Measurements from ENCODE around the gene PDCD2. TPM values are rescaled to one million over a fixed set of nuclear protein-coding genes. Genes with fewer than 3 reads are reported as not detected.
A peak's percentile ranks its signal among the peaks of the same experiment; 100 is the strongest.

Gene PDCD2
- total and polyA plus RNA-seq, 4 donors: 36.5 to 65.4 (median 46.9) TPM

DNA sequence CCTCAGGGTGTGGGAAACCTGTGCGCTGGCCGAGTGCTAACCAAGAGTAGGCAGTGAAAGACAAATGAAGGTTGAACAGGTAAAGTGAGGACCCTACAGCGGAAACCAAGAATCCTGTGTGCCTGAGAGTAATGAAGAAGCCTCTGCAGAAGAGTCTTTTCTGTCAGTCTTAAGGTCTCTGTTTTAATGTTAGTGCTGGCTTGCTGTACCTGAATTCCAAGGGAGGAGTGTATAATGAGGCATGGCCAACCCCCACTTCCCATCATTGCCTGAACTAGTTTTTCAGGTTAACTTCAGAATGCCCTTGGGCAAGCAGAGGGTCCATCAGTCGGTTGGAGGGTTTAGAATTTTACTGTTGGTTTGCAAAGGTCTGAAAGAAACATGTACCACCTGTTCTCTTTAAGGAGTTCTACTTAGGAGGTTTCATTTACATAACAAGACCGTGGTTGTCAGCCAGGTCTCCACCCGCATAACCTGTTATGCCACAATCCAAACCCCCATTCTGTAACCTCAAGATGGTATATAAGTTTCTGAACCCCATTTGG, 589 bp upstream of the PDCD2 start:
- ATAC-seq (ENCODE audit: low FRiP score) (no peak), DNase-seq (no peak)
- no peaks in the 10 kb centered on the region for H3K27me3 ChIP-seq (ENCODE audit: control insufficient read depth in 1 of 2, insufficient read depth in 2 of 2, low read length in 1 of 2)
- H3K4me3 ChIP-seq (ENCODE audit: low read length in 2 of 2): peak overlapping the region; percentile 44 to 65
- H3K27ac ChIP-seq (ENCODE audit: low read depth in 1 of 2, low read length in 2 of 2): peak overlapping the region; percentile 3 to 81
- WGBS, 2 donors: 5 to 8% methylated on average over 6 of the region's 6 CpGs
- no peaks in the 10 kb centered on the region for H3K9me3 ChIP-seq (ENCODE audit: control insufficient read depth, low read length)
- H3K4me1 ChIP-seq (ENCODE audit: control insufficient read depth in 1 of 2, insufficient read depth in 2 of 2, low read length in 2 of 2): no peaks in the 10 kb centered on the region
- intact Hi-C loops (cut with DNase I): loop anchor here in 1 of 2 donors (1.0 kb wide), 1 partner anchor 32 kb away; the partner anchor contains the start of gene PSMB1
- H3K36me3 ChIP-seq (ENCODE audit: control insufficient read depth in 1 of 2, insufficient read depth in 2 of 2, low read length in 1 of 2): peaks cover 0 to 7% of the 10 kb centered on the region in 2 donors

- no peaks in the 10 kb centered on the region for H3K4me1 ChIP-seq (ENCODE audit: control insufficient read depth in 1 of 2, insufficient read depth in 2 of 2, low read length in 2 of 2)
- WGBS, 2 donors: 0 to 1% methylated on average over 12 of the region's 12 CpGs
- H3K27me3 ChIP-seq (ENCODE audit: control insufficient read depth in 1 of 2, insufficient read depth in 2 of 2, low read length in 1 of 2): no peaks in the 10 kb centered on the region
- ATAC-seq (ENCODE audit: low FRiP score) (no peak), DNase-seq (no peak)
- intact Hi-C loops (cut with DNase I): loop anchor here in 1 of 2 donors (1.0 kb wide), 1 partner anchor 30 kb away; the partner anchor contains the start of gene PSMB1
- H3K4me3 ChIP-seq (ENCODE audit: low read length in 2 of 2): peak overlapping the region; percentile 22 to 70
- H3K27ac ChIP-seq (ENCODE audit: low read depth in 1 of 2, low read length in 2 of 2): peak overlapping the region in 1 of 2 donors; percentile 34
- no peaks in the 10 kb centered on the region for H3K9me3 ChIP-seq (ENCODE audit: control insufficient read depth, low read length)
- peaks cover 0 to 7% of the 10 kb centered on the region in 2 donors for H3K36me3 ChIP-seq (ENCODE audit: control insufficient read depth in 1 of 2, insufficient read depth in 2 of 2, low read length in 1 of 2)
Measured at GRCh38 chr6:170583756-170584180, 669 bp downstream of the PDCD2 start.

GRCh38 chr6:170578909-170579308, 5.5 kb downstream of the PDCD2 start:
- ATAC-seq (ENCODE audit: low FRiP score) (no peak), DNase-seq (no peak)
- no peaks in the 10 kb centered on the region for H3K4me1 ChIP-seq (ENCODE audit: control insufficient read depth in 1 of 2, insufficient read depth in 2 of 2, low read length in 2 of 2)
- no peaks in the 10 kb centered on the region for H3K9me3 ChIP-seq (ENCODE audit: control insufficient read depth, low read length)
- H3K27ac ChIP-seq (ENCODE audit: low read depth in 1 of 2, low read length in 2 of 2): no peak overlapping the region
- H3K4me3 ChIP-seq (ENCODE audit: low read length in 2 of 2): no peak overlapping the region
- H3K36me3 ChIP-seq (ENCODE audit: control insufficient read depth in 1 of 2, insufficient read depth in 2 of 2, low read length in 1 of 2): peaks cover 4 to 7% of the 10 kb centered on the region in 2 donors
- intact Hi-C loops (cut with DNase I): no loop called here
- H3K27me3 ChIP-seq (ENCODE audit: control insufficient read depth in 1 of 2, insufficient read depth in 2 of 2, low read length in 1 of 2): no peaks in the 10 kb centered on the region

GRCh38 chr6:170575250-170575649, 9.2 kb downstream of the PDCD2 start:
- Histone ChIP-seq H3K4me3 (ENCODE audit: low read length in 2 of 2) (no peak overlapping the region), H3K9me3 (ENCODE audit: control insufficient read depth, low read length) (no peaks in the 10 kb centered on the region), H3K27ac (ENCODE audit: low read depth in 1 of 2, low read length in 2 of 2) (no peak overlapping the region), H3K4me1 (ENCODE audit: control insufficient read depth in 1 of 2, insufficient read depth in 2 of 2, low read length in 2 of 2) (no peaks in the 10 kb centered on the region), H3K36me3 (ENCODE audit: control insufficient read depth in 1 of 2, insufficient read depth in 2 of 2, low read length in 1 of 2) (peaks cover 0 to 4% of the 10 kb centered on the region in 2 donors), H3K27me3 (ENCODE audit: control insufficient read depth in 1 of 2, insufficient read depth in 2 of 2, low read length in 1 of 2) (no peaks in the 10 kb centered on the region)
- ATAC-seq (ENCODE audit: low FRiP score): no peak
- 81 to 83% methylated on average over 1 of the region's 1 CpG for WGBS, 2 donors
- no peak for DNase-seq
- intact Hi-C loops (cut with DNase I): no loop called here

DNA sequence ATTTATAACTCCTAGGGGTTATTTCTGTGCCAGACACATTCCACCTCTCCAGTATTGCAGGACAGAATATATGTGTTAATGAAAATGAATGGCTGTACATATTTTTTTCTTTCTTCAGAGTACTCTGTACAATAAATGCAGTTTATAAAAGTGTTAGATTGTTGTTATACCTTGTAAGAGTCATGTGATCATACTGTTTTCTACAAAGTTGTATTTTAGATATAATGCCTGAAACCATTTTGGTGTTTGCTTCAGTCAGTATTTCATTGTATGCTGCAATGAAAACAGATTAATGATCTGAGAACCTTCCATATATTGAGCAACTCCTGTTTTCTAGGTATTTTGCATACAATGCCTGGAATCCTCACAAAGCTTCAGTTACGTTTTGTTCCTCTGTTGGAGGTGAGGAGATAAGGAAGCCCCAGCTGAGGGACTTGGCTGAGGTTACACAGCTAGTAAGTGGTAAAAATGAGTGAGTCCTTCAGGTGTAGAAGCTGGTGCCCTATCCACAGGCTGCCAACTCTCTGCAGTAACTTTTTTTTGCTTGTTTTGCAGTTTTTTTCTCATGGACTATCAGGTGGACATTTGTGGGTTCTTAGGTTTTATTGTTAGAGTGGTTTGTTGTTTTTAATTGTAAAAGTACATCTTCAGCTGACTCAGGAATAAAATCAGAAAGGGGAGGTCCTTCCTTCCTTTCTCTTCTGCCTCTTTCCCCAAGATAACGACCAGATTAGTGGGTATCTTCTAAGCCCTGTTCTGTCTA, 11.6 kb downstream of the PDCD2 start:
- 78 to 86% methylated on average over 2 of the region's 2 CpGs for WGBS, 2 donors
- ATAC-seq (ENCODE audit: low FRiP score): no peak
- H3K27me3 ChIP-seq (ENCODE audit: control insufficient read depth in 1 of 2, insufficient read depth in 2 of 2, low read length in 1 of 2): no peaks in the 10 kb centered on the region
- no peak overlapping the region for H3K4me3 ChIP-seq (ENCODE audit: low read length in 2 of 2)
- peaks cover 3 to 6% of the 10 kb centered on the region in 2 donors for H3K36me3 ChIP-seq (ENCODE audit: control insufficient read depth in 1 of 2, insufficient read depth in 2 of 2, low read length in 1 of 2)
- H3K9me3 ChIP-seq (ENCODE audit: control insufficient read depth, low read length): no peaks in the 10 kb centered on the region
- intact Hi-C loops (cut with DNase I): no loop called here
- H3K4me1 ChIP-seq (ENCODE audit: control insufficient read depth in 1 of 2, insufficient read depth in 2 of 2, low read length in 2 of 2): no peaks in the 10 kb centered on the region
- no peak for DNase-seq
- no peak overlapping the region for H3K27ac ChIP-seq (ENCODE audit: low read depth in 1 of 2, low read length in 2 of 2)

DNA sequence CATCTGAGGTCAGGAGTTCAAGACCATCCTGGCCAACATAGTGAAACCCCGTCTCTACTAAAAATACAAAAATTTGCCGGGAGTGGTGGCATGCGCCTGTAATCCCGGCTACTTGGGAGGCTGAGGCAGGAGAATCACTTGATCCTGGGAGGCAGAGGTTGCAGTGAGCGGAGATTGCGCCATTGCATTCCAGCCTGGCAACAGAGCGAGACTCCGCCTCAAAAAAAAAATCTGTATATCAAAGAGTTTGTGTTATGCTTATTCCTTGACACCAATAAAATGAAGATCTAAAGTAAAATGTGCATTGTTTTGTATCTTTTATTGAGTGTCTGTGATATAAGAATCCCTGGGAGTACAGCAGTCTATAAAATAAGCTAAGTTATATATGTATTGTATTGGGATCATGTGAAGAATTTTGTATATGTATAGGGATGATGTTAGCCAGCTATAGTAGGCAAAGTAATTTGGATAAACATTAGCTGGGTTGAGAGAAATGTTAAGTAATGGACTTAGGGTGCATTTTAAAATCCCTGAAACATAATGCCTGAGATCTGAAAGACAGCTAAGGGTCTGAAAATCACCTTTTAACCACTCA, 19.4 kb downstream of the PDCD2 start:
- no peaks in the 10 kb centered on the region for H3K4me1 ChIP-seq (ENCODE audit: control insufficient read depth in 1 of 2, insufficient read depth in 2 of 2, low read length in 2 of 2)
- no peaks in the 10 kb centered on the region for H3K9me3 ChIP-seq (ENCODE audit: control insufficient read depth, low read length)
- no peak for ATAC-seq (ENCODE audit: low FRiP score)
- H3K4me3 ChIP-seq (ENCODE audit: low read length in 2 of 2): no peak overlapping the region
- intact Hi-C loops (cut with DNase I): no loop called here
- H3K36me3 ChIP-seq (ENCODE audit: control insufficient read depth in 1 of 2, insufficient read depth in 2 of 2, low read length in 1 of 2): peaks cover 3 to 6% of the 10 kb centered on the region in 2 donors
- H3K27ac ChIP-seq (ENCODE audit: low read depth in 1 of 2, low read length in 2 of 2): no peak overlapping the region
- no peak for DNase-seq
- H3K27me3 ChIP-seq (ENCODE audit: control insufficient read depth in 1 of 2, insufficient read depth in 2 of 2, low read length in 1 of 2): no peaks in the 10 kb centered on the region
- WGBS, 2 donors: 96% methylated on average over 7 to 8 of the region's 8 CpGs

DNA sequence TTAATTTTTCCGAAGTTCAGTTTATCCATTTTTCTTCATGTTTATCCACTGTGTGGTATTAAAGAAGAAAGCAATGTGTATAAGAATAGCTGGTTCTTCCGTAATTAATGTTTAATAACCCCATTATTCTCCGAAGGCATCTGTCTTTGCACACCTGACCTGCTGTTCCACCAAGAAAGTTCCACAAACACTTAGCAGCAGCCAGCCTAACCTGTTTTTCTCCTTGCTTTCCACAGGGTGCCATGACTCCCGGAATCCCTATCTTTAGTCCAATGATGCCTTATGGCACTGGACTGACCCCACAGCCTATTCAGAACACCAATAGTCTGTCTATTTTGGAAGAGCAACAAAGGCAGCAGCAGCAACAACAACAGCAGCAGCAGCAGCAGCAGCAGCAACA, 22.9 kb downstream of the PDCD2 start:
- H3K27ac ChIP-seq (ENCODE audit: low read depth in 1 of 2, low read length in 2 of 2): no peak overlapping the region
- DNase-seq (no peak), ATAC-seq (ENCODE audit: low FRiP score) (no peak)
- H3K9me3 ChIP-seq (ENCODE audit: control insufficient read depth, low read length): no peaks in the 10 kb centered on the region
- H3K4me3 ChIP-seq (ENCODE audit: low read length in 2 of 2): no peak overlapping the region
- H3K27me3 ChIP-seq (ENCODE audit: control insufficient read depth in 1 of 2, insufficient read depth in 2 of 2, low read length in 1 of 2): no peaks in the 10 kb centered on the region
- no peaks in the 10 kb centered on the region for H3K4me1 ChIP-seq (ENCODE audit: control insufficient read depth in 1 of 2, insufficient read depth in 2 of 2, low read length in 2 of 2)
- peaks cover 0 to 4% of the 10 kb centered on the region in 2 donors for H3K36me3 ChIP-seq (ENCODE audit: control insufficient read depth in 1 of 2, insufficient read depth in 2 of 2, low read length in 1 of 2)
- WGBS, 2 donors: 94% methylated on average over 4 of the region's 4 CpGs
- intact Hi-C loops (cut with DNase I): no loop called here

DNA sequence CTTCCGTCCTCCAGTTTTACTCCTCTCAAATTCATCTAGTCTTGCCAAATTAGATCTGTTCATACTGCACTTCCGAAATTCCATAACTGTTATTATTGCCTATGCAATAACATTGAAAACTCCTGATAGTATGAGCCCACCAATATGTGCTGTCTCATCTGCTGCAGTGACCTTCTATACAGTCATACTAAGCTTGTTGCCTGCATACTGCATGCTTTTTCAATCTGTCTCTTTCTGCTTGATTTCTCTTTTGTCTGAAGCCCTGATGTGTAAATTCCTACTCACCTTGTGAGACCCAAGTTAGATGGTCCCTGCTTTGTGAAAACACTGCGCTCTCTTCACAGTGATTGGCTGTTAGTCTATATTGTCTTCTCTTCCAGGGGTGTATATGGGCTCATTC, 29.1 kb downstream of the PDCD2 start:
- Histone ChIP-seq H3K36me3 (ENCODE audit: control insufficient read depth in 1 of 2, insufficient read depth in 2 of 2, low read length in 1 of 2) (no peaks in the 10 kb centered on the region), H3K4me1 (ENCODE audit: control insufficient read depth in 1 of 2, insufficient read depth in 2 of 2, low read length in 2 of 2) (peaks cover 2 to 7% of the 10 kb centered on the region in 2 donors), H3K9me3 (ENCODE audit: control insufficient read depth, low read length) (no peaks in the 10 kb centered on the region), H3K4me3 (ENCODE audit: low read length in 2 of 2) (peak overlapping the region in 1 of 2 donors; percentile 84), H3K27ac (ENCODE audit: low read depth in 1 of 2, low read length in 2 of 2) (no peak overlapping the region), H3K27me3 (ENCODE audit: control insufficient read depth in 1 of 2, insufficient read depth in 2 of 2, low read length in 1 of 2) (no peaks in the 10 kb centered on the region)
- intact Hi-C loops (cut with DNase I): loop anchor here in 1 of 2 donors (10.0 kb wide), 1 partner anchor 801 kb away; the partner anchor contains the start of genes DYNLT2 and ERMARD
- DNase-seq: no peak
- no peak for ATAC-seq (ENCODE audit: low FRiP score)
- WGBS, 2 donors: 50 to 63% methylated on average over 3 of the region's 3 CpGs
